H9 (cell line): ENCODE results near the gene SEMA3C. TPM values are rescaled to one million over a fixed set of nuclear protein-coding genes. Genes with fewer than 3 reads are reported as not detected.

Source experiments
- DNase-seq: peaks from one replicate; pipeline ENCODE4 v3.0.0-alpha.2; 2017
- H2AFZ ChIP-seq: one replicate; pipeline ENCODE4 v1.6.1; 2013; ENCODE audit warnings: mild to moderate bottlenecking, low read length, control low read depth, moderate library complexity
- H2AK5ac ChIP-seq: 2 replicates; pipeline ENCODE4 v1.6.1; 2013; ENCODE audit warnings: low read length, control low read depth, mixed read lengths; ENCODE audit not compliant: insufficient read length
- H2BK120ac ChIP-seq: one replicate; pipeline ENCODE4 v1.6.1; 2013; ENCODE audit warnings: low read depth, mild to moderate bottlenecking, low read length, control low read depth, inconsistent platforms; ENCODE audit not compliant: poor library complexity, severe bottlenecking
- H2BK12ac ChIP-seq: 2 replicates; pipeline ENCODE4 v1.6.1; 2013; ENCODE audit warnings: low read length, control low read depth, mixed read lengths, low read depth; ENCODE audit not compliant: insufficient read length
- H2BK15ac ChIP-seq: 2 replicates; pipeline ENCODE4 v1.6.1; 2013; ENCODE audit warnings: low read depth, low read length, control low read depth
- H2BK20ac ChIP-seq: one replicate; pipeline ENCODE4 v1.6.1; 2013; ENCODE audit warnings: low read depth, mild to moderate bottlenecking, low read length, control low read depth, inconsistent platforms; ENCODE audit not compliant: poor library complexity, severe bottlenecking
- H2BK5ac ChIP-seq: 2 replicates; pipeline ENCODE4 v1.6.1; 2013; ENCODE audit warnings: low read length, control low read depth, mixed read lengths; ENCODE audit not compliant: insufficient read length
- H3K14ac ChIP-seq: 2 replicates; pipeline ENCODE4 v1.6.1; 2013; ENCODE audit warnings: low read length, control low read depth; ENCODE audit not compliant: insufficient read depth
- H3K18ac ChIP-seq: 2 replicates; pipeline ENCODE4 v1.6.1; 2013; ENCODE audit warnings: low read depth, mild to moderate bottlenecking, mixed read lengths, low read length, control low read depth; ENCODE audit not compliant: insufficient read length
- H3K23ac ChIP-seq: 2 replicates; pipeline ENCODE4 v1.6.1; 2013; ENCODE audit warnings: low read length, control low read depth, mixed read lengths, low read depth; ENCODE audit not compliant: insufficient read length
- H3K23me2 ChIP-seq: 2 replicates; pipeline ENCODE4 v1.6.1; 2013; ENCODE audit warnings: low read depth, mild to moderate bottlenecking, mixed read lengths, low read length, control low read depth; ENCODE audit not compliant: insufficient read length, poor library complexity, severe bottlenecking
- H3K27ac ChIP-seq: 2 replicates; pipeline ENCODE4 v1.5.1; 2013; ENCODE audit warnings: low read length, control low read depth, mixed read lengths, low read depth; ENCODE audit not compliant: insufficient read length
- H3K27me3 ChIP-seq: 2 replicates; pipeline ENCODE4 v1.6.1; 2013; ENCODE audit warnings: low read length, control low read depth, inconsistent platforms; ENCODE audit not compliant: insufficient read depth
- H3K4ac ChIP-seq: 2 replicates; pipeline ENCODE4 v1.6.1; 2013; ENCODE audit warnings: low read depth, mild to moderate bottlenecking, control low read depth, inconsistent platforms, low read length, moderate library complexity
- H3K4me1 ChIP-seq: 2 replicates; pipeline ENCODE4 v1.6.1; 2013; ENCODE audit warnings: low read length, control low read depth, inconsistent platforms; ENCODE audit not compliant: insufficient read depth
- H3K4me2 ChIP-seq: 2 replicates; pipeline ENCODE4 v1.6.1; 2013; ENCODE audit warnings: low read length, control low read depth, mixed read lengths; ENCODE audit not compliant: insufficient read length, insufficient read depth
- H3K56ac ChIP-seq: 2 replicates; pipeline ENCODE4 v1.6.1; 2013; ENCODE audit warnings: low read depth, mild to moderate bottlenecking, mixed read lengths, low read length, control low read depth; ENCODE audit not compliant: insufficient read length
- H3K79me1 ChIP-seq: 2 replicates; pipeline ENCODE4 v1.6.1; 2013; ENCODE audit warnings: low read depth, mild to moderate bottlenecking, moderate library complexity, low read length, control low read depth, inconsistent platforms; ENCODE audit not compliant: insufficient read depth, poor library complexity, severe bottlenecking
- H3K79me2 ChIP-seq: 2 replicates; pipeline ENCODE4 v1.6.1; 2013; ENCODE audit warnings: low read length, control low read depth, inconsistent platforms; ENCODE audit not compliant: insufficient read depth
- H3K9ac ChIP-seq: 2 replicates; pipeline ENCODE4 v1.6.1; 2013; ENCODE audit warnings: low read length, control low read depth, mixed read lengths; ENCODE audit not compliant: insufficient read length; ENCODE audit errors: extremely low read depth
- H3K9me3 ChIP-seq: one replicate; pipeline ENCODE4 v1.6.1; 2013; ENCODE audit warnings: low read depth, low read length, inconsistent platforms; ENCODE audit not compliant: control insufficient read depth
- H3T11ph ChIP-seq: one replicate; pipeline ENCODE4 v1.6.1; 2013; ENCODE audit warnings: mild to moderate bottlenecking, low read length, control low read depth, inconsistent platforms
- H4K20me1 ChIP-seq: one replicate; pipeline ENCODE4 v1.6.1; 2013; ENCODE audit not compliant: control insufficient read depth, insufficient read length, insufficient read depth
- H4K5ac ChIP-seq: 2 replicates; pipeline ENCODE4 v1.6.1; 2013; ENCODE audit warnings: low read depth, mild to moderate bottlenecking, mixed read lengths, low read length, control low read depth; ENCODE audit not compliant: insufficient read length
- H4K8ac ChIP-seq: replicated peaks from 2 replicates; pipeline ENCODE4 v1.6.1; 2013; ENCODE audit warnings: low read length, control low read depth, mixed read lengths, low read depth; ENCODE audit not compliant: insufficient read length
- H4K91ac ChIP-seq: 2 replicates; pipeline ENCODE4 v1.6.1; 2013; ENCODE audit warnings: low read depth, mild to moderate bottlenecking, moderate library complexity, mixed read lengths, low read length, control low read depth; ENCODE audit not compliant: insufficient read length
- H3K27ac Mint-ChIP-seq, 3 experiments: 2 replicates in 2 of 3; 3 replicates in 1 of 3; pipeline ENCODE4 v1.8.0; 2020 to 2021; ENCODE audit warnings: mixed read lengths in 3 of 3, mild to moderate bottlenecking in 1 of 3, moderate library complexity in 1 of 3
- H3K27me3 Mint-ChIP-seq: 2 replicates; pipeline ENCODE4 v1.8.0; 2021; ENCODE audit warnings: low read depth, mild to moderate bottlenecking, moderate library complexity, mixed read lengths
- H3K36me3 Mint-ChIP-seq, 3 experiments: 2 replicates in 2 of 3; 3 replicates in 1 of 3; pipeline ENCODE4 v1.8.0; 2020 to 2021; ENCODE audit warnings: low read depth in 3 of 3, mixed read lengths in 3 of 3; ENCODE audit not compliant: insufficient read depth in 1 of 3
- H3K4me1 Mint-ChIP-seq, 2 experiments: 2 replicates each; pipeline ENCODE4 v1.8.0; 2020; ENCODE audit warnings: mixed read lengths in 2 of 2
- H3K4me3 Mint-ChIP-seq, 2 experiments: 2 replicates in 1 of 2; 3 replicates in 1 of 2; pipeline ENCODE4 v1.8.0; 2020 to 2021; ENCODE audit warnings: mild to moderate bottlenecking in 2 of 2, mixed read lengths in 2 of 2, moderate library complexity in 1 of 2
- H3K9me3 Mint-ChIP-seq, 2 experiments: 2 replicates in 1 of 2; 3 replicates in 1 of 2; pipeline ENCODE4 v1.8.0; 2020; ENCODE audit warnings: mild to moderate bottlenecking in 2 of 2, mixed read lengths in 2 of 2, moderate library complexity in 1 of 2
- CTCF ChIP-seq: fragments of 200-600 bp; sonication (generic); conservative IDR thresholded peaks from 3 replicates; pipeline ENCODE4 v1.8.0; 2021; ENCODE audit warnings: antibody characterized with exemption, mild to moderate bottlenecking
- WGBS: extraction: QIAGEN DNeasy Blood & Tissue Kit; methylation state at CpG from one replicate; pipeline ENCODE4 v1.1.7; 2013; ENCODE audit warnings: missing lambda C conversion rate, low lambda C conversion rate, mixed read lengths; ENCODE audit not compliant: insufficient read length; ENCODE audit errors: extremely low coverage; 5-methylcytosine and 5-hydroxymethylcytosine counted together
- total RNA-seq: library from RNA; stranded (reverse); gene quantifications from 2 replicates; pipeline ENCODE4 v1.2.1, GENCODE V29; 2021

The SEMA3C gene
- total RNA-seq, 1 experiment from 2014 or later: 1.6 TPM

- Mint-ChIP-seq H3K36me3 (no peaks in the 10 kb centered on the region; a peak in 1 of 7 replicates), H3K27me3 (peaks cover 14% of the 10 kb centered on the region), H3K9me3 (no peaks in the 10 kb centered on the region; a peak in 1 of 5 replicates), H3K27ac (peak overlapping the region in 2 of 3 experiments; percentile 59 to 93; a peak in 2 of 7 replicates), H3K4me1 (peaks cover 41 to 56% of the 10 kb centered on the region in 2 experiments), H3K4me3 (no peak overlapping the region; a peak in 1 of 5 replicates)
- Histone ChIP-seq H3K23ac (no peak overlapping the region), H4K5ac (no peak overlapping the region), H2BK12ac (no peak overlapping the region), H3K27me3 (no peaks in the 10 kb centered on the region), H3K18ac (no peak overlapping the region), H3T11ph (no peak overlapping the region), H2BK5ac (no peak overlapping the region), H2BK120ac (no peak overlapping the region), H4K91ac (no peak overlapping the region), H2BK15ac (no peak overlapping the region), H3K9ac (no peak overlapping the region), H3K23me2 (no peaks in the 10 kb centered on the region), H2AK5ac (no peak overlapping the region), H3K56ac (no peak overlapping the region), H2BK20ac (no peak overlapping the region), H3K4me1 (peaks cover 2% of the 10 kb centered on the region; the same call in 1 of the 2 replicates), H3K79me2 (no peaks in the 10 kb centered on the region), H3K14ac (no peak overlapping the region), H3K27ac (no peak overlapping the region), H3K4me2 (no peak overlapping the region), H3K9me3 (no peaks in the 10 kb centered on the region), H3K79me1 (no peaks in the 10 kb centered on the region), H4K20me1 (peaks cover 3% of the 10 kb centered on the region), H4K8ac (no peak overlapping the region), H3K4ac (no peak overlapping the region), H2AFZ (no peak overlapping the region)
- no peak for TF ChIP-seq CTCF
- no CpG with 5 or more reads among the region's 4 CpGs for WGBS
- no peak for DNase-seq
Measured at GRCh38 chr7:80763704-80764103, 155.1 kb downstream of the SEMA3C start.
